ENCODE measurements around the gene TCF7L2. TPM values are rescaled to one million over a fixed set of nuclear protein-coding genes. Genes with fewer than 3 reads are reported as not detected.

The TCF7L2 gene
- polyA plus RNA-seq, 3 donors: 2.1 to 23.5 (median 6.1) TPM

DNA sequence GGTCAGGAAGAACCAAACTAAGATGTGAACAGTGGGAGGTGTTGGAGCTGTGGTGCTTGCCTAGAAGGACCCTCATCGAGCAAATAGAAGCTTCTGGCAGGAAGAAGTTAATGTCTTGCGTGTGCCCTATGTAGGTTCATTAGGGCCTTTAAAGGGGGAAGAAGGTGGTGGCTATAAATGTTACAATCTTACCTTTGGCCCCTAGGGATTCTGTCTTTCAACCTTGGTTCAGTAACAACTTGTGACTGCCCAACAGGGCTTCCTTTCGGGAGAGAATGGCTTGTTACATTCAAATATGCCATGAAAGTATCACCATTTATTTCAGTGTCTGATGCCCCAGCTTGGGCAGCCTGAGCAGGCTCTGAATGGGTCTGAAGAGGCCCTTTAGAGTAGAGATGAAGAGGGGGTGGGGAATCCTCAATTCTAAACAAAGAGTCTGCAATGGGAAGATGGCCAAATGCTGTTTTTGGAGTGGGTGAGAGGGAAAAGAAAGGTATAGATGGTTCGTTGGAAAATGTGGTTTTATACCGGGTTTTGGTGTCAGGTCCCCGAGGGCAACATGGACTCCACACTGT is 108.0 kb downstream of the TCF7L2 start:
- H3K4me3 Mint-ChIP-seq: no peak overlapping the region
- Histone ChIP-seq H3K4me3 (replicated peaks in 1 of 3; ENCODE audit: low read depth in 2 of 3, low read length in 3 of 3) (no peak overlapping the region), H4K20me1 (ENCODE audit: insufficient read depth, low read length) (peaks cover 99% of the 10 kb centered on the region), H3K9me3 (replicated peaks in 1 of 2; ENCODE audit: control insufficient read depth in 1 of 2, insufficient read depth in 1 of 2, low read length in 2 of 2) (no peaks in the 10 kb centered on the region), H3K27ac (ENCODE audit: low read depth in 1 of 2, low read length in 2 of 2) (no peak overlapping the region), H2AFZ (ENCODE audit: insufficient read depth, low read depth, low read length, poor library complexity, severe bottlenecking) (no peak overlapping the region), H3K36me3 (replicated peaks in 1 of 2; ENCODE audit: control insufficient read depth in 1 of 2, insufficient read depth in 2 of 2, low read length in 2 of 2) (no peaks in the 10 kb centered on the region), H3K4me1 (ENCODE audit: control insufficient read depth in 1 of 2, insufficient read depth in 2 of 2, low read length in 2 of 2) (peaks cover 4 to 10% of the 10 kb centered on the region in 2 donors), H3K9ac (ENCODE audit: insufficient read depth, low read length, poor library complexity, severe bottlenecking) (no peak overlapping the region), H3K4me2 (replicated peaks; ENCODE audit: extremely low read depth, low read length, poor library complexity, severe bottlenecking) (no peak overlapping the region), H3K27me3 (ENCODE audit: control insufficient read depth in 2 of 2, insufficient read depth in 2 of 2, low read length in 2 of 2) (no peaks in the 10 kb centered on the region), H3K79me2 (ENCODE audit: insufficient read depth, low read length) (no peaks in the 10 kb centered on the region)
- H3K36me3 Mint-ChIP-seq: peaks cover 8 to 11% of the 10 kb centered on the region in 2 donors
- no peaks in the 10 kb centered on the region for H3K27me3 Mint-ChIP-seq (ENCODE audit: low read depth in 3 of 3)
- intact Hi-C loops (cut with micrococcal nuclease): no loop called here
- no peaks in the 10 kb centered on the region for H3K9me3 Mint-ChIP-seq
- WGBS (ENCODE audit: insufficient coverage): 93% methylated on average over 6 of the region's 6 CpGs
- TF ChIP-seq, protein P1, sequence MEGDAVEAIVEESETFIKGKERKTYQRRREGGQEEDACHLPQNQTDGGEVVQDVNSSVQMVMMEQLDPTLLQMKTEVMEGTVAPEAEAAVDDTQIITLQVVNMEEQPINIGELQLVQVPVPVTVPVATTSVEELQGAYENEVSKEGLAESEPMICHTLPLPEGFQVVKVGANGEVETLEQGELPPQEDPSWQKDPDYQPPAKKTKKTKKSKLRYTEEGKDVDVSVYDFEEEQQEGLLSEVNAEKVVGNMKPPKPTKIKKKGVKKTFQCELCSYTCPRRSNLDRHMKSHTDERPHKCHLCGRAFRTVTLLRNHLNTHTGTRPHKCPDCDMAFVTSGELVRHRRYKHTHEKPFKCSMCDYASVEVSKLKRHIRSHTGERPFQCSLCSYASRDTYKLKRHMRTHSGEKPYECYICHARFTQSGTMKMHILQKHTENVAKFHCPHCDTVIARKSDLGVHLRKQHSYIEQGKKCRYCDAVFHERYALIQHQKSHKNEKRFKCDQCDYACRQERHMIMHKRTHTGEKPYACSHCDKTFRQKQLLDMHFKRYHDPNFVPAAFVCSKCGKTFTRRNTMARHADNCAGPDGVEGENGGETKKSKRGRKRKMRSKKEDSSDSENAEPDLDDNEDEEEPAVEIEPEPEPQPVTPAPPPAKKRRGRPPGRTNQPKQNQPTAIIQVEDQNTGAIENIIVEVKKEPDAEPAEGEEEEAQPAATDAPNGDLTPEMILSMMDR (IDR thresholded peaks at IDR 0.05): no peak
- no peak overlapping the region for H3K27ac Mint-ChIP-seq
- no peak for DNase-seq
- H3K4me1 Mint-ChIP-seq: peaks cover 2% of the 10 kb centered on the region

DNA sequence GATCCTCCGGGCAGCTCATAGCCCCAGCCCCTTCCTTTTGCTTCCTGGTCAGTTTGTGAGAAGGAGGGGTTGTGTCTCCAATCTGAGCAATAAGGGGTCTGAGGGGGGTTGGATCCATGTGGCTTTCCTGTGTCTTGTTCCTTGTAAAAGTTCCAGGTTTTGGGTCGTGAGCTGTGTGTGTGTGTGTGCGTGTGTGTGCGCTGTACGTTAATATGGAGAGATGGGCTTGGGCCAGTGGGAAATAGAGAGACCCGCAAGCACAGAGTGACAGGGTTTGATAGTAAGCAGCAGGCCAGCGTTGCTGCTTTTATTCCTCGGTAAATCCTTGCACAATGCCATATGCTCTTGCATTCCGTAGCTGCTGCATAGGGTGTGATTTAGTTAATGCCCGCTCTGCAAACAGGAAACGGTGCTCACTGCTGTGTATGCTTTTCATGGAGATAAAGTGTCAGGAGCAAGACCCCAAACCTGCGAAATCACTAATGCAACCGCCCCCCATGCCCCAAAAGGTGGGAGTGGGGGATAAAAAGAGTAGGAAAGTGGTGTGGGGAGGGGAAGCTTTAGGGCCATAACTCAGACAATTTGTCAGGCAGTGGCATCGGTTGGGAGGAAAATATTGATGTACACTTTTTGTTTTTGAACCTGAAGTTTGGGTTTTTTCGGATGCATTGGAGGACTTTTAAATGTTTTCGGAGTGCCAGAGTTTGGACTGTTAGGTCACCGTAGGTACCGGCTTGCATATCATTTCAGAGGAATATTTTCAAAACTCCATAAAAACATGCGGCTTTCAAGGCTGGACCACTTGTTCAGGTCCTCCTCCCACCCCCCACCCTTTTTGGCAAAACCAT is 108.7 kb downstream of the TCF7L2 start:
- Histone ChIP-seq H3K9ac (ENCODE audit: insufficient read depth, low read length, poor library complexity, severe bottlenecking) (no peak overlapping the region), H3K4me3 (replicated peaks in 1 of 3; ENCODE audit: low read depth in 2 of 3, low read length in 3 of 3) (no peak overlapping the region), H3K36me3 (replicated peaks in 1 of 2; ENCODE audit: control insufficient read depth in 1 of 2, insufficient read depth in 2 of 2, low read length in 2 of 2) (no peaks in the 10 kb centered on the region), H3K4me2 (replicated peaks; ENCODE audit: extremely low read depth, low read length, poor library complexity, severe bottlenecking) (no peak overlapping the region), H3K9me3 (replicated peaks in 1 of 2; ENCODE audit: control insufficient read depth in 1 of 2, insufficient read depth in 1 of 2, low read length in 2 of 2) (no peaks in the 10 kb centered on the region), H4K20me1 (ENCODE audit: insufficient read depth, low read length) (peaks cover 99% of the 10 kb centered on the region), H3K4me1 (ENCODE audit: control insufficient read depth in 1 of 2, insufficient read depth in 2 of 2, low read length in 2 of 2) (peaks cover 4 to 10% of the 10 kb centered on the region in 2 donors), H3K27ac (ENCODE audit: low read depth in 1 of 2, low read length in 2 of 2) (no peak overlapping the region), H3K79me2 (ENCODE audit: insufficient read depth, low read length) (no peaks in the 10 kb centered on the region), H2AFZ (ENCODE audit: insufficient read depth, low read depth, low read length, poor library complexity, severe bottlenecking) (no peak overlapping the region), H3K27me3 (ENCODE audit: control insufficient read depth in 2 of 2, insufficient read depth in 2 of 2, low read length in 2 of 2) (no peaks in the 10 kb centered on the region)
- Mint-ChIP-seq H3K27ac (no peak overlapping the region), H3K36me3 (peaks cover 5 to 9% of the 10 kb centered on the region in 2 donors), H3K27me3 (ENCODE audit: low read depth in 3 of 3) (no peaks in the 10 kb centered on the region), H3K4me1 (peaks cover under 1% of the 10 kb centered on the region), H3K9me3 (no peaks in the 10 kb centered on the region), H3K4me3 (no peak overlapping the region)
- intact Hi-C loops (cut with micrococcal nuclease): no loop called here
- TF ChIP-seq, protein P1 (IDR thresholded peaks at IDR 0.05): no peak
- no peak for DNase-seq
- 81% methylated on average over 14 of the region's 19 CpGs for WGBS (ENCODE audit: insufficient coverage)
